ENCODE measurements around the gene RAB7B. TPM values are rescaled to one million over a fixed set of nuclear protein-coding genes. Genes with fewer than 3 reads are reported as not detected.

The RAB7B gene
- total and polyA plus RNA-seq, 4 donors = 0.08 to 0.89 (median 0.20) TPM; not detected in 1

DNA sequence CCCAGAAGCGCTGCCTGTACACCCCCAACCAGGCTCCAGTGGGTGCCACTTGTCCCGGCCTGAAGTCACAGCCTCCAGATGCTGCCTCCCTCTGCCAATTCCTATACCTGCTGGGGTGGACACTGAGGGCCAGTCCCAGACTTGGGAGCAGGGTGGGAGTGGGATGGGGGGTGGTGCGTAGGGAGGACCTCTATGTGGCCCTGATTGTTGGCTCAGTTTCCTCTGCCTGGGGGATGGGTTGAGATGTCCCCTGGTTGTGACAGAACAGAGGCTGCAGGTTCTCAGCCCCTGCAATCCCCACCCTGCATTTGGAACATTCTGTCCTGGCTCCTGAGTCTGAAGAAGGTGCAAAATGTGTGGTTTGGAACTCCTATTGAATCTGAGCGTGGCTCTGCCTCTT lies 27.2 kb downstream of the RAB7B start:
- no peak overlapping the region for H3K4me3 ChIP-seq (ENCODE audit: low read depth in 1 of 3, low read length in 3 of 3)
- H3K27me3 ChIP-seq (ENCODE audit: control insufficient read depth in 4 of 4, insufficient read depth in 4 of 4, low read length in 3 of 4) = no peaks in the 10 kb centered on the region
- H3K27ac ChIP-seq (ENCODE audit: low read depth in 1 of 2, low read length in 2 of 2) = no peak overlapping the region
- no peak for DNase-seq (ENCODE audit: low spot score)
- no peaks in the 10 kb centered on the region for H3K36me3 ChIP-seq (ENCODE audit: control insufficient read depth in 4 of 4, insufficient read depth in 3 of 4, low read depth in 1 of 4, low read length in 3 of 4)
- 89% methylated on average over 4 of the region's 4 CpGs for WGBS
- no peaks in the 10 kb centered on the region for H3K4me1 ChIP-seq (ENCODE audit: control insufficient read depth in 4 of 4, insufficient read depth in 4 of 4, low read length in 3 of 4)
- no peak overlapping the region for H3K9ac ChIP-seq (ENCODE audit: low read depth in 1 of 2, low read length in 2 of 2)
- H3K9me3 ChIP-seq (ENCODE audit: control insufficient read depth in 4 of 4, low read length in 3 of 4) = no peaks in the 10 kb centered on the region
- TF ChIP-seq TAF1 (conservative IDR thresholded peaks at IDR 0.05) (no peak), RXRA (IDR thresholded peaks at IDR 0.05) (no peak), HNF4G (IDR thresholded peaks at IDR 0.05) (no peak), HNF4A (conservative IDR thresholded peaks at IDR 0.05) (no peak), CTCF (IDR thresholded peaks at IDR 0.05; ENCODE audit: low read depth, low read length, missing input control) (no peak), FOXA2 (IDR thresholded peaks at IDR 0.05) (no peak), YY1 (IDR thresholded peaks at IDR 0.05) (no peak), SP1 (IDR thresholded peaks at IDR 0.05) (no peak), MAX (IDR thresholded peaks at IDR 0.05) (no peak), EGR1 (IDR thresholded peaks at IDR 0.05; ENCODE audit: low read depth in 2 of 2) (no peak), FOXA1 (IDR thresholded peaks at IDR 0.05) (no peak), JUND (IDR thresholded peaks at IDR 0.05) (no peak), RAD21 (IDR thresholded peaks at IDR 0.05) (no peak), GABPA (IDR thresholded peaks at IDR 0.05 in 1 of 2, conservative IDR thresholded peaks at IDR 0.05 in 1 of 2) (no peak), NR2F2 (IDR thresholded peaks at IDR 0.05) (no peak)
- TF ChIP-seq, protein P1, sequence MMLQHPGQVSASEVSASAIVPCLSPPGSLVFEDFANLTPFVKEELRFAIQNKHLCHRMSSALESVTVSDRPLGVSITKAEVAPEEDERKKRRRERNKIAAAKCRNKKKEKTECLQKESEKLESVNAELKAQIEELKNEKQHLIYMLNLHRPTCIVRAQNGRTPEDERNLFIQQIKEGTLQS (IDR thresholded peaks at IDR 0.05) = no peak
- TF ChIP-seq, protein P2, sequence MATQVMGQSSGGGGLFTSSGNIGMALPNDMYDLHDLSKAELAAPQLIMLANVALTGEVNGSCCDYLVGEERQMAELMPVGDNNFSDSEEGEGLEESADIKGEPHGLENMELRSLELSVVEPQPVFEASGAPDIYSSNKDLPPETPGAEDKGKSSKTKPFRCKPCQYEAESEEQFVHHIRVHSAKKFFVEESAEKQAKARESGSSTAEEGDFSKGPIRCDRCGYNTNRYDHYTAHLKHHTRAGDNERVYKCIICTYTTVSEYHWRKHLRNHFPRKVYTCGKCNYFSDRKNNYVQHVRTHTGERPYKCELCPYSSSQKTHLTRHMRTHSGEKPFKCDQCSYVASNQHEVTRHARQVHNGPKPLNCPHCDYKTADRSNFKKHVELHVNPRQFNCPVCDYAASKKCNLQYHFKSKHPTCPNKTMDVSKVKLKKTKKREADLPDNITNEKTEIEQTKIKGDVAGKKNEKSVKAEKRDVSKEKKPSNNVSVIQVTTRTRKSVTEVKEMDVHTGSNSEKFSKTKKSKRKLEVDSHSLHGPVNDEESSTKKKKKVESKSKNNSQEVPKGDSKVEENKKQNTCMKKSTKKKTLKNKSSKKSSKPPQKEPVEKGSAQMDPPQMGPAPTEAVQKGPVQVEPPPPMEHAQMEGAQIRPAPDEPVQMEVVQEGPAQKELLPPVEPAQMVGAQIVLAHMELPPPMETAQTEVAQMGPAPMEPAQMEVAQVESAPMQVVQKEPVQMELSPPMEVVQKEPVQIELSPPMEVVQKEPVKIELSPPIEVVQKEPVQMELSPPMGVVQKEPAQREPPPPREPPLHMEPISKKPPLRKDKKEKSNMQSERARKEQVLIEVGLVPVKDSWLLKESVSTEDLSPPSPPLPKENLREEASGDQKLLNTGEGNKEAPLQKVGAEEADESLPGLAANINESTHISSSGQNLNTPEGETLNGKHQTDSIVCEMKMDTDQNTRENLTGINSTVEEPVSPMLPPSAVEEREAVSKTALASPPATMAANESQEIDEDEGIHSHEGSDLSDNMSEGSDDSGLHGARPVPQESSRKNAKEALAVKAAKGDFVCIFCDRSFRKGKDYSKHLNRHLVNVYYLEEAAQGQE (IDR thresholded peaks at IDR 0.05) = no peak

DNA sequence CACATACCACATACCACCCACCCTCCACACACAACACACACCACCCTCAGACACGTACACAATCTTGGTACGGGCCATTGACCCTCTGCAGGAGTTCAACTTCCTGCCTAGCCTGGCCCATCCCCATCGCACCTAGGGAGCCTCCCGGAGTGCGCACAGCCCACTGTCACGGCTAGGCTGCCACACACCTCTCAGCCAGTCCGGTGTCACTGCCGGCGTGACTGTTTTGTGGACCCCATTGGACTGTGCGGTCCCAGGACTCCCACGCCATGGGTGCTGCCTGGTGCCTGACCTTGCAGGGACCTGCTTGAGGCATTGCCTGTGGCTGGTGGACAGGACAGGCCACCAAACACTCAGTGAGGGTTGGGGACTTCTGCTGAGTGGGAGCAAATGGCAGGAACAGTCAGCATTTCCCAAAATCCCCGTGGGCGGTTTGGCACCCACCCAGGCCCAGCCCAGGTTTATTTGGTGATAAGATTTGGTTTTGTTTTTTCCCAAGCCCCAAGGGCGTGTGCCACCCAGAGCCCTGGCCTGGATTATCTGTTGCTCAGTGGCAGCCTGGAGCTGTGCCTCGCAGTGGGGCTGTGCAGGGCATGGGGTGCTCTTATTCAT lies 27.7 kb downstream of the RAB7B start:
- DNase-seq (ENCODE audit: low spot score) = no peak
- Histone ChIP-seq H3K9ac (ENCODE audit: low read depth in 1 of 2, low read length in 2 of 2) (no peak overlapping the region), H3K36me3 (ENCODE audit: control insufficient read depth in 4 of 4, insufficient read depth in 3 of 4, low read depth in 1 of 4, low read length in 3 of 4) (no peaks in the 10 kb centered on the region), H3K4me3 (ENCODE audit: low read depth in 1 of 3, low read length in 3 of 3) (no peak overlapping the region), H3K9me3 (ENCODE audit: control insufficient read depth in 4 of 4, low read length in 3 of 4) (no peaks in the 10 kb centered on the region), H3K4me1 (ENCODE audit: control insufficient read depth in 4 of 4, insufficient read depth in 4 of 4, low read length in 3 of 4) (no peaks in the 10 kb centered on the region), H3K27ac (ENCODE audit: low read depth in 1 of 2, low read length in 2 of 2) (no peak overlapping the region), H3K27me3 (ENCODE audit: control insufficient read depth in 4 of 4, insufficient read depth in 4 of 4, low read length in 3 of 4) (no peaks in the 10 kb centered on the region)
- WGBS = 80% methylated on average over 15 of the region's 15 CpGs
- TF ChIP-seq ZBTB33 (IDR thresholded peaks at IDR 0.05) (no peak), SP1 (IDR thresholded peaks at IDR 0.05) (no peak), FOXA2 (IDR thresholded peaks at IDR 0.05) (no peak), HNF4G (IDR thresholded peaks at IDR 0.05) (no peak), NR2F2 (IDR thresholded peaks at IDR 0.05) (no peak), CTCF (IDR thresholded peaks at IDR 0.05; ENCODE audit: low read depth, low read length, missing input control) (no peak), FOXA1 (IDR thresholded peaks at IDR 0.05) (no peak), YY1 (IDR thresholded peaks at IDR 0.05) (no peak), TAF1 (conservative IDR thresholded peaks at IDR 0.05) (no peak)
- TF ChIP-seq, protein P1 (IDR thresholded peaks at IDR 0.05) = no peak
